Stimulated activated CD8-positive, alpha-beta memory T cell treated with anti-CD3 and anti-CD28 coated beads, Interleukin-7, amount 100 ng/mL, for 24 hours (primary cell): ENCODE data around the gene SGCD.
"Not testable (repeated sequence)": the region's sequence is repeated elsewhere in the genome, so short reads cannot be mapped to it uniquely, and the experiment has no call there.

Experiments used
- DNase-seq: peaks from one replicate; pipeline ENCODE4 v3.0.0-alpha.2; 2020; ENCODE audit warnings: low read depth

Gene SGCD

GRCh38 chr5:156634301-156634700 lies 307.3 kb downstream of the SGCD start:
- no peak for DNase-seq

- no peak for DNase-seq
Observed at GRCh38 chr5:156640691-156641241, 313.8 kb downstream of the SGCD start.

GRCh38 chr5:156641686-156642085 lies 314.7 kb downstream of the SGCD start:
- DNase-seq, result no peak

GRCh38 chr5:156647034-156647451 lies 320.1 kb downstream of the SGCD start:
- no peak for DNase-seq

GRCh38 chr5:156654444-156654843 lies 327.5 kb downstream of the SGCD start:
- no peak for DNase-seq

- no peak for DNase-seq
Observed at GRCh38 chr5:156655732-156656131, 328.8 kb downstream of the SGCD start.

GRCh38 chr5:156664832-156665231 lies 337.9 kb downstream of the SGCD start:
- DNase-seq, result not testable (repeated sequence)

- DNase-seq, result not testable (repeated sequence)
Observed at GRCh38 chr5:156666686-156667085, 339.7 kb downstream of the SGCD start.

- DNase-seq, result no peak
Observed at GRCh38 chr5:156667616-156668015, 340.7 kb downstream of the SGCD start.

- DNase-seq, result no peak
Observed at GRCh38 chr5:156669416-156669815, 342.5 kb downstream of the SGCD start.

- DNase-seq, result no peak
Observed at GRCh38 chr5:156670615-156671014, 343.7 kb downstream of the SGCD start.

- DNase-seq, result no peak
Observed at GRCh38 chr5:156675395-156675794, 348.4 kb downstream of the SGCD start.

GRCh38 chr5:156677963-156678362 lies 351.0 kb downstream of the SGCD start:
- DNase-seq, result no peak

GRCh38 chr5:156678484-156678883 lies 351.5 kb downstream of the SGCD start:
- no peak for DNase-seq

- DNase-seq, result no peak
Observed at GRCh38 chr5:156680831-156681230, 353.9 kb downstream of the SGCD start.

- DNase-seq, result no peak
Observed at GRCh38 chr5:156681265-156681664, 354.3 kb downstream of the SGCD start.

- DNase-seq, result no peak
Observed at GRCh38 chr5:156682971-156683370, 356.0 kb downstream of the SGCD start.

GRCh38 chr5:156683509-156683908 lies 356.5 kb downstream of the SGCD start:
- no peak for DNase-seq

GRCh38 chr5:156684216-156684615 lies 357.3 kb downstream of the SGCD start:
- DNase-seq, result no peak

GRCh38 chr5:156685481-156685880 lies 358.5 kb downstream of the SGCD start:
- no peak for DNase-seq

GRCh38 chr5:156686380-156686779 lies 359.4 kb downstream of the SGCD start:
- no peak for DNase-seq

GRCh38 chr5:156686796-156687195 lies 359.8 kb downstream of the SGCD start:
- no peak for DNase-seq

- no peak for DNase-seq
Observed at GRCh38 chr5:156687514-156687913, 360.6 kb downstream of the SGCD start.

GRCh38 chr5:156691572-156691971 lies 364.6 kb downstream of the SGCD start:
- no peak for DNase-seq

- no peak for DNase-seq
Observed at GRCh38 chr5:156693113-156693512, 366.1 kb downstream of the SGCD start.
